ENCODE measurements around the gene RTL10. TPM values are rescaled to one million over a fixed set of nuclear protein-coding genes. Genes with fewer than 3 reads are reported as not detected.
"Not testable (repeated sequence)": the region's sequence is repeated elsewhere in the genome, so short reads cannot be mapped to it uniquely, and the experiment has no call there.

The RTL10 gene
- total RNA-seq, 2 donors from 2014 or later: 7.6 to 8.6 TPM

- DNase-seq (ENCODE audit: low spot score): no peak
- intact Hi-C loops (cut with DNase I): no loop called here
Observed at GRCh38 chr22:19836512-19836911, 18.2 kb downstream of the RTL10 start.

- intact Hi-C loops (cut with DNase I): no loop called here
- no peak for DNase-seq (ENCODE audit: low spot score)
Observed at GRCh38 chr22:19834599-19834998, 20.1 kb downstream of the RTL10 start.

GRCh38 chr22:19833327-19833726, 21.3 kb downstream of the RTL10 start:
- intact Hi-C loops (cut with DNase I); DNase-seq (ENCODE audit: low spot score): not testable (repeated sequence)

- intact Hi-C loops (cut with DNase I): loop anchor here in 1 of 2 donors (1.0 kb wide), 1 partner anchor 23 kb away; no protein-coding TSS in a partner anchor
- no peak for DNase-seq (ENCODE audit: low spot score)
Observed at GRCh38 chr22:19832476-19833108, 22.1 kb downstream of the RTL10 start.

- intact Hi-C loops (cut with DNase I): loop anchor here in 1 of 2 donors (1.0 kb wide), 1 partner anchor 23 kb away; no protein-coding TSS in a partner anchor
- peak; percentile 6 for DNase-seq (ENCODE audit: low spot score)
Observed at GRCh38 chr22:19831979-19832378, 22.7 kb downstream of the RTL10 start.

- no peak for DNase-seq (ENCODE audit: low spot score)
- intact Hi-C loops (cut with DNase I): no loop called here
Observed at GRCh38 chr22:19831016-19831415, 23.7 kb downstream of the RTL10 start.

- no peak for DNase-seq (ENCODE audit: low spot score)
- intact Hi-C loops (cut with DNase I): no loop called here
Observed at GRCh38 chr22:19828035-19828401, 26.7 kb downstream of the RTL10 start.

GRCh38 chr22:19827341-19828034, 27.2 kb downstream of the RTL10 start:
- no peak for DNase-seq (ENCODE audit: low spot score)
- intact Hi-C loops (cut with DNase I): no loop called here

- no peak for DNase-seq (ENCODE audit: low spot score)
- intact Hi-C loops (cut with DNase I): no loop called here
Observed at GRCh38 chr22:19826619-19826950, 28.1 kb downstream of the RTL10 start.

GRCh38 chr22:19825904-19826618, 28.6 kb downstream of the RTL10 start:
- intact Hi-C loops (cut with DNase I): no loop called here
- DNase-seq (ENCODE audit: low spot score): no peak

- intact Hi-C loops (cut with DNase I): no loop called here
- DNase-seq (ENCODE audit: low spot score): peak; percentile 55
Observed at GRCh38 chr22:19824926-19825339, 29.7 kb downstream of the RTL10 start.

GRCh38 chr22:19824212-19824925, 30.3 kb downstream of the RTL10 start:
- peak; percentile 73 for DNase-seq (ENCODE audit: low spot score)
- intact Hi-C loops (cut with DNase I): no loop called here

GRCh38 chr22:19823902-19824211, 30.8 kb downstream of the RTL10 start:
- intact Hi-C loops (cut with DNase I): no loop called here
- no peak for DNase-seq (ENCODE audit: low spot score)

GRCh38 chr22:19823191-19823901, 31.3 kb downstream of the RTL10 start:
- DNase-seq (ENCODE audit: low spot score): peak; percentile 65

GRCh38 chr22:19822301-19823117, 32.2 kb downstream of the RTL10 start:
- intact Hi-C loops (cut with DNase I): no loop called here
- peak; percentile 65 for DNase-seq (ENCODE audit: low spot score)

More at GRCh38 chr22:19823191-19823901, 31.3 kb downstream of the RTL10 start:
- intact Hi-C loops (cut with DNase I): no loop called here

- intact Hi-C loops (cut with DNase I): no loop called here
- peak; percentile 72 for DNase-seq (ENCODE audit: low spot score)
Observed at GRCh38 chr22:19821523-19822300, 33.0 kb downstream of the RTL10 start.

- peak; percentile 56 for DNase-seq (ENCODE audit: low spot score)
- intact Hi-C loops (cut with DNase I): no loop called here
Observed at GRCh38 chr22:19820880-19821522, 33.7 kb downstream of the RTL10 start.
